Measurements from ENCODE around the gene MUC5AC. TPM values are rescaled to one million over a fixed set of nuclear protein-coding genes. Genes with fewer than 3 reads are reported as not detected.
"Not testable (repeated sequence)": the region's sequence is repeated elsewhere in the genome, so short reads cannot be mapped to it uniquely, and the experiment has no call there.

The MUC5AC gene
- total RNA-seq, 1 donor from 2014 or later = 0.11 TPM

DNA sequence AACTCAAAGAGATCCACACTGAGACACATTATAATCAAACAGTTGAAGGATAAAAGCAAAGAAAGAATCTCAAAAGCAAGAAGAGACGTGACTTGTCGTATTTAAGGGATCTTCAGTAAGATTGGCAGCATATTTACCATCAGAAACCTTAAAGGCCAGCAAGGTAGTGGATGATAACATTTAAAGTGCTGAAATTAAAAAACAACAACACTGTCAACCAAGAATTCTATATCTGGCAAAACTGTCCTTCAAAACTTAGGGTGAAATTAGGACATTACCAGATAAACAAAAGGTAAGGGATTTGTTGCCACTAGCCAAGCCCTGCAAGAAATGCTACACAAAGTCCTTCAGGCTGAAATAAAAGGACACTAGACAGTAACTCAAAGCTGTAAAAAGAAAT is 54.1 kb downstream of the MUC5AC start:
- intact Hi-C loops (cut with DNase I) = no loop called here
- no peak for DNase-seq (ENCODE audit: low spot score in 2 of 2)

DNA sequence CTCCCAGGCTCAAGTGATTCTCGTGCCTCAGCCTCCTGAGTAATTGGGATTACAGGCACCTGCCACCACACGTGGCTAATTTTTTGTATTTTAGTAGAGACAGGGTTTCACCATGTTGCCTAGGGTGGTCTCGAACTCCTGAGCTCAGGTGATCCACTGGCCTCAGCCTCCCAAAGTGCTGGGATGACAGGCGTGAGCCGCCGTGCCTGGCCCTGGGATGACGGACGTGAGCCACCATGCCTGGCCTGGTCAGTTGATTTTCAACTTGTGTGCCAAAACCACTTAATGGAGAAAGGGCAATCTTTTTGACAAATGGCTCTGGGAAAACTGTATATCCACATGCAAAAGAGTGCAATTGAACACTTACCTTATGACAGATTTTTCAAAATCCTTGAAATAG is 58.1 kb downstream of the MUC5AC start:
- H3K27ac ChIP-seq; H3K27me3 ChIP-seq; H3K4me1 ChIP-seq; intact Hi-C loops (cut with DNase I); H3K4me3 ChIP-seq; H3K36me3 ChIP-seq; DNase-seq (ENCODE audit: low spot score in 2 of 2): not testable (repeated sequence)
- peaks cover 7 to 12% of the 10 kb centered on the region in 2 donors for H3K9me3 ChIP-seq

More for the DNA sequence above, 54.1 kb downstream of the MUC5AC start:
- Histone ChIP-seq H3K9me3 (peaks cover 7 to 12% of the 10 kb centered on the region in 2 donors), H3K4me1 (no peaks in the 10 kb centered on the region), H3K27ac (no peak overlapping the region), H3K4me3 (no peak overlapping the region), H3K27me3 (no peaks in the 10 kb centered on the region), H3K36me3 (no peaks in the 10 kb centered on the region)
- TF ChIP-seq, protein P1, sequence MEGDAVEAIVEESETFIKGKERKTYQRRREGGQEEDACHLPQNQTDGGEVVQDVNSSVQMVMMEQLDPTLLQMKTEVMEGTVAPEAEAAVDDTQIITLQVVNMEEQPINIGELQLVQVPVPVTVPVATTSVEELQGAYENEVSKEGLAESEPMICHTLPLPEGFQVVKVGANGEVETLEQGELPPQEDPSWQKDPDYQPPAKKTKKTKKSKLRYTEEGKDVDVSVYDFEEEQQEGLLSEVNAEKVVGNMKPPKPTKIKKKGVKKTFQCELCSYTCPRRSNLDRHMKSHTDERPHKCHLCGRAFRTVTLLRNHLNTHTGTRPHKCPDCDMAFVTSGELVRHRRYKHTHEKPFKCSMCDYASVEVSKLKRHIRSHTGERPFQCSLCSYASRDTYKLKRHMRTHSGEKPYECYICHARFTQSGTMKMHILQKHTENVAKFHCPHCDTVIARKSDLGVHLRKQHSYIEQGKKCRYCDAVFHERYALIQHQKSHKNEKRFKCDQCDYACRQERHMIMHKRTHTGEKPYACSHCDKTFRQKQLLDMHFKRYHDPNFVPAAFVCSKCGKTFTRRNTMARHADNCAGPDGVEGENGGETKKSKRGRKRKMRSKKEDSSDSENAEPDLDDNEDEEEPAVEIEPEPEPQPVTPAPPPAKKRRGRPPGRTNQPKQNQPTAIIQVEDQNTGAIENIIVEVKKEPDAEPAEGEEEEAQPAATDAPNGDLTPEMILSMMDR (IDR thresholded peaks at IDR 0.05) = no peak

DNA sequence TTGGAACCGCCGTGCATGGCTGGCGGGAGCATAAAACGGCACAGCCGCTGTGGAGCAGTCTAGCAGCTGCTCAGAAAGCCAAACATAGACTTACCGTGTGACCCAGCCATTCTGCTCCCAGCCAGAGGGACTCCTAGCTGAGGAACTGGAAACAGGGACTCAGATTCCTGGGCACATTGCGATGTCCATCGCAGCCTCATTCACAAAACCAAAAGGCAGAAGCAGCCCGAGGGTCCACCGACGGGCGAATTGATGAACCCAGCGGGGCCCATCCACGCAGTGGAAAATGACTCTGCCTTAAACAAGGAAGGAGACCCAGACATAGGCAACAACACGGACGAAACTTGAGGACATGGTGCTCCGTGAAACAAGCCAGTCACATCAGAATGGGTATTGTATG is 59.4 kb downstream of the MUC5AC start:
- Histone ChIP-seq H3K4me3 (no peak overlapping the region), H3K36me3 (no peaks in the 10 kb centered on the region), H3K27me3 (no peaks in the 10 kb centered on the region), H3K9me3 (no peaks in the 10 kb centered on the region), H3K4me1 (no peaks in the 10 kb centered on the region), H3K27ac (no peak overlapping the region)
- no peak for DNase-seq (ENCODE audit: low spot score in 2 of 2)
- intact Hi-C loops (cut with DNase I) = no loop called here
- TF ChIP-seq, protein P1 (IDR thresholded peaks at IDR 0.05) = no peak

DNA sequence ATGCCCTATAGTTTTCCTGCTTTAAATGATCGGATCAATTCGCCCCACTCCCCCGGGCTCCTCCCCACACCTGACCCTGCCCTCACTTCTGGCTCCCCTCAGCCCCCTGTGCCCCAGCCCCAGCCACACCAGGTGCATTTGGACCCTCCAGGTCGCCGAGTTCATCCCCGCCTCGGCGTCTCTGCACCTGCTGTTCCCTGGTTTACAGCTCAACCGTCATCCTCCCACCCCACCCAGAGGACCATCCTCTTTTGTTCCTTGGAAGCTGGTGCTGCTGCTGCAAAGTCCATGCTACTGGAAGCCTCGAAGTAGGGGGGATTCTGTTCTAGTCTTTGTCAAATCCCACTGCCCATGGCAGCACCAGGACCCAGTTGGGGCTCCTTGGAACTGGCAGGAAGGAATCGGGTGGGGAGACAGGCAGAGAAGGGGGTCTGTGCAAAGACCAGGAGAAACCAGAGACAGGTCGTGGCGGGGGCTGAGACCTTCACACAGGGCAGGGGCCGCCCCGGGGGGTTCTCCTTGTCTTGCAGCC is 60.6 kb downstream of the MUC5AC start:
- Histone ChIP-seq H3K27ac (no peak overlapping the region), H3K36me3 (no peaks in the 10 kb centered on the region), H3K4me1 (no peaks in the 10 kb centered on the region), H3K27me3 (no peaks in the 10 kb centered on the region), H3K9me3 (no peaks in the 10 kb centered on the region), H3K4me3 (no peak overlapping the region)
- TF ChIP-seq, protein P1 (IDR thresholded peaks at IDR 0.05) = no peak
- intact Hi-C loops (cut with DNase I) = no loop called here
- DNase-seq (ENCODE audit: low spot score in 2 of 2) = no peak

DNA sequence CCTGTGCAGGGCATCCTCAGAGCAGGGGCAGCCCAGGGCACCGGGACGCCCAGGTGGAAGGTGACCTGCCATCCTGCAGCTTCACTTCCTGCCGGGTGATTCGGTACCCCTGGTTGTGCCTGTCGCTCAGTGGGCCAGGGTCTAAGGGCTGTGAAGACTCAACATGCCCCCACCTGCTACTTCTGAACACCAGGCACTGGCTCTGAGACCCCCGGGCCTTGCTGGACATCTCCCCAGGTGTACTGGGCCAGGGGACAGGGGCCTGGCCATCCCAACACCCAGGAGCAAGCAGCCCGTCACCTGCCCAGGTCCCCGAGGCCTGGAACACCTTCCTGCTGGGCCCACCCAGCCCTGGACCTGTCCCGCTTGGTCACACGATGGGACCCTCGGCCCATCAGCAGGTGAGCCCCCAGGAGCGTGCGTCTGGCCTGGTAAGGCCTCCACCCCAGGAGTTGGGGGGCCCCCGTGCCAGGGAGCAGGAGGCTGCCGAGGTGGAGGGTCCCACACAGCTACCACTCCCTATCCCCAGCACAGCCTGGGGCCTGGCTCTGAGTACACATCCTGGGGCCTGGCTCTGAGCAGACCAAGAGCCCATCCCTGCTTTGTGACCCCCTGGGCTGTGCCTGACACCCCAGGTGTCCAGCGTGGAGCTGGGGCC is 61.2 kb downstream of the MUC5AC start:
- H3K27me3 ChIP-seq = no peaks in the 10 kb centered on the region
- intact Hi-C loops (cut with DNase I) = no loop called here
- no peak overlapping the region for H3K4me3 ChIP-seq
- TF ChIP-seq, protein P1 (IDR thresholded peaks at IDR 0.05) = no peak
- H3K36me3 ChIP-seq = no peaks in the 10 kb centered on the region
- no peak overlapping the region for H3K27ac ChIP-seq
- no peaks in the 10 kb centered on the region for H3K9me3 ChIP-seq
- no peaks in the 10 kb centered on the region for H3K4me1 ChIP-seq
- DNase-seq (ENCODE audit: low spot score in 2 of 2) = no peak

DNA sequence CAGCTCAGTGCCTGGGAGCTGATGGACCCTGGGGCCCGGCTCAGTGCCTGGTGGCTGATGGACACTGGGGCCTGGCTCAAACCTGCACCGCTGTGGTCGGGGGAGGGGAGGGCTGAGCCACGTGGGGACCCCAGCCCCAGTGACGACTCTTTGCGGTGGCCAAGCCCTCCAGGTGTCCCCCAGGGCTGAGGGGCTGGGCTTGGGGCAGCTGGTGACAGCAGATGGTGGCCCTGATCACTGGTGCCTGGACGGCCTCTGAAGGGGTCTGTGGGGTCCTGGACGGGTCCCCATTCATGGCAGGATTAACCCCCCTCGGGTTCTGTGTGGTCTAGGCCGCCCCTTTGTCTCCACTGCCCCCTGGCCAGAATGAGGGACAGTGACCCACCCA is 61.7 kb downstream of the MUC5AC start:
- Histone ChIP-seq H3K4me3 (no peak overlapping the region), H3K4me1 (no peaks in the 10 kb centered on the region), H3K9me3 (no peaks in the 10 kb centered on the region), H3K27ac (no peak overlapping the region), H3K27me3 (no peaks in the 10 kb centered on the region), H3K36me3 (no peaks in the 10 kb centered on the region)
- intact Hi-C loops (cut with DNase I) = no loop called here
- no peak for DNase-seq (ENCODE audit: low spot score in 2 of 2)
- TF ChIP-seq, protein P1 (IDR thresholded peaks at IDR 0.05) = no peak

All from ascending aorta (tissue), 2 donors.